Measurements from ENCODE around the gene CABYR.
"Not testable (repeated sequence)": the region's sequence is repeated elsewhere in the genome, so short reads cannot be mapped to it uniquely, and the experiment has no call there.

Gene CABYR

GRCh38 chr18:24130494-24130893, 8.4 kb upstream of the CABYR start:
- DNase-seq (ENCODE audit: low spot score), result no peak

- DNase-seq (ENCODE audit: low spot score), result no peak
Measured at GRCh38 chr18:24136967-24137373, 1.9 kb upstream of the CABYR start.

- DNase-seq (ENCODE audit: low spot score), result no peak
Measured at GRCh38 chr18:24138409-24138788, 463 bp upstream of the CABYR start.

GRCh38 chr18:24140697-24141096, 1.8 kb downstream of the CABYR start:
- no peak for DNase-seq (ENCODE audit: low spot score)

GRCh38 chr18:24142376-24142775, 3.5 kb downstream of the CABYR start:
- DNase-seq (ENCODE audit: low spot score), result no peak

- DNase-seq (ENCODE audit: low spot score), result not testable (repeated sequence)
Measured at GRCh38 chr18:24149591-24149990, 10.7 kb downstream of the CABYR start.

- no peak for DNase-seq (ENCODE audit: low spot score)
Measured at GRCh38 chr18:24153397-24153796, 14.5 kb downstream of the CABYR start.

- no peak for DNase-seq (ENCODE audit: low spot score)
Measured at GRCh38 chr18:24157855-24158254, 19.0 kb downstream of the CABYR start.

GRCh38 chr18:24160086-24160485, 21.2 kb downstream of the CABYR start:
- DNase-seq (ENCODE audit: low spot score), result no peak

- no peak for DNase-seq (ENCODE audit: low spot score)
Measured at GRCh38 chr18:24161304-24161703, 22.4 kb downstream of the CABYR start.

GRCh38 chr18:24168496-24168895, 29.6 kb downstream of the CABYR start:
- no peak for DNase-seq (ENCODE audit: low spot score)

GRCh38 chr18:24170360-24170759, 31.5 kb downstream of the CABYR start:
- DNase-seq (ENCODE audit: low spot score), result no peak

- DNase-seq (ENCODE audit: low spot score), result no peak
Measured at GRCh38 chr18:24173997-24174396, 35.1 kb downstream of the CABYR start.

GRCh38 chr18:24176727-24177416, 38.0 kb downstream of the CABYR start:
- DNase-seq (ENCODE audit: low spot score), result peak; percentile 88

- DNase-seq (ENCODE audit: low spot score), result no peak
Measured at GRCh38 chr18:24177499-24178133, 38.8 kb downstream of the CABYR start.

GRCh38 chr18:24180048-24180447, 41.2 kb downstream of the CABYR start:
- DNase-seq (ENCODE audit: low spot score), result no peak

GRCh38 chr18:24181806-24182205, 42.9 kb downstream of the CABYR start:
- DNase-seq (ENCODE audit: low spot score), result no peak

GRCh38 chr18:24185805-24186204, 46.9 kb downstream of the CABYR start:
- DNase-seq (ENCODE audit: low spot score), result no peak

- DNase-seq (ENCODE audit: low spot score), result no peak
Measured at GRCh38 chr18:24187049-24187448, 48.2 kb downstream of the CABYR start.

GRCh38 chr18:24187689-24188088, 48.8 kb downstream of the CABYR start:
- no peak for DNase-seq (ENCODE audit: low spot score)

GRCh38 chr18:24188120-24188519, 49.3 kb downstream of the CABYR start:
- no peak for DNase-seq (ENCODE audit: low spot score)

GRCh38 chr18:24189007-24189528, 50.2 kb downstream of the CABYR start:
- no peak for DNase-seq (ENCODE audit: low spot score)

- DNase-seq (ENCODE audit: low spot score), result no peak
Measured at GRCh38 chr18:24189664-24190346, 50.9 kb downstream of the CABYR start.
